GM12878 (cell line): ENCODE data around the gene VWA3A. TPM values are rescaled to one million over a fixed set of nuclear protein-coding genes. Genes with fewer than 3 reads are reported as not detected.
A peak's percentile ranks its signal among the peaks of the same experiment; 100 is the strongest.

Experiments used
- BHLHE40 ChIP-seq, 2 experiments: fragments of 450-650 bp in 1 of 2; IDR thresholded peaks; 2 replicates each; pipeline ENCODE4 v1.6.1; 2011 to 2017; ENCODE audit warnings: low read depth in 2 of 2, borderline replicate concordance in 1 of 2, improper control_type of control experiment in 1 of 2, low read length in 1 of 2, mild to moderate bottlenecking in 1 of 2
- BMI1 ChIP-seq: fragments of 450-650 bp; IDR thresholded peaks from 2 replicates; pipeline ENCODE4 v1.6.1; 2016; ENCODE audit warnings: mild to moderate bottlenecking, moderate library complexity, borderline replicate concordance
- CEBPB ChIP-seq, 2 experiments: fragments of 150-350 bp in 1 of 2; IDR thresholded peaks; 2 replicates each; pipeline ENCODE4 v1.6.1; 2012 to 2014; ENCODE audit warnings: low read depth in 2 of 2, low read length in 2 of 2, borderline replicate concordance in 1 of 2, inconsistent platforms in 1 of 2
- CHD2 ChIP-seq: IDR thresholded peaks from 2 replicates; pipeline ENCODE4 v1.6.1; 2011; ENCODE audit warnings: low read depth, low read length, improper control_type of control experiment, borderline replicate concordance
- CREM ChIP-seq: IDR thresholded peaks from 2 replicates; pipeline ENCODE4 v1.6.1; 2014; ENCODE audit warnings: antibody characterized with exemption, low read depth
- FOXK2 ChIP-seq: fragments of 450-650 bp; IDR thresholded peaks from 2 replicates; pipeline ENCODE4 v1.6.1; 2017; ENCODE audit warnings: mild to moderate bottlenecking, moderate library complexity
- FOXM1 ChIP-seq: IDR thresholded peaks from 2 replicates; pipeline ENCODE4 v1.6.1; 2012; ENCODE audit warnings: low read depth, mild to moderate bottlenecking, inconsistent platforms, low read length, moderate library complexity
- MEF2B ChIP-seq: fragments of 450-650 bp; IDR thresholded peaks from 2 replicates; pipeline ENCODE4 v1.6.1; 2018; ENCODE audit warnings: mild to moderate bottlenecking, moderate library complexity; ENCODE audit not compliant: partially characterized antibody, poor library complexity, severe bottlenecking
- MTA2 ChIP-seq: fragments of 450-650 bp; IDR thresholded peaks from 2 replicates; pipeline ENCODE4 v1.6.1; 2016; ENCODE audit warnings: low read depth, mild to moderate bottlenecking, moderate library complexity
- NR2C1 ChIP-seq: fragments of 450-650 bp; IDR thresholded peaks from 2 replicates; pipeline ENCODE4 v1.6.1; 2017; ENCODE audit warnings: antibody characterized with exemption, mild to moderate bottlenecking, moderate library complexity
- POLR2AphosphoS5 ChIP-seq: IDR thresholded peaks from 2 replicates; pipeline ENCODE4 v1.6.1; 2011; ENCODE audit warnings: mild to moderate bottlenecking, low read length, inconsistent platforms
- RAD51 ChIP-seq: fragments of 450-650 bp; IDR thresholded peaks from 2 replicates; pipeline ENCODE4 v1.6.1; 2016; ENCODE audit warnings: moderate library complexity, mild to moderate bottlenecking, inconsistent platforms
- SPI1 ChIP-seq: IDR thresholded peaks from 2 replicates; pipeline ENCODE4 v1.6.1; 2011; ENCODE audit warnings: low read depth, mild to moderate bottlenecking, low read length, moderate library complexity, borderline replicate concordance; ENCODE audit not compliant: insufficient read depth
- STAT3 ChIP-seq: IDR thresholded peaks from 2 replicates; pipeline ENCODE4 v1.6.1; 2011; ENCODE audit warnings: low read depth, low read length, improper control_type of control experiment
- TCF7 ChIP-seq: IDR thresholded peaks from 2 replicates; pipeline ENCODE4 v1.6.1; 2014; ENCODE audit warnings: antibody characterized with exemption, borderline replicate concordance
- WRNIP1 ChIP-seq: IDR thresholded peaks from 2 replicates; pipeline ENCODE4 v1.6.1; 2011; ENCODE audit warnings: low read depth, low read length, improper control_type of control experiment, borderline replicate concordance
- polyA plus RNA-seq, 11 experiments: library from polyadenylated mRNA; depleted of rRNA in 4 of 11; unstranded in 6 of 11; stranded (reverse) in 5 of 11; fragments of >200 nt; fragmentation: Nextera tagmentation in 4 of 11; fragmentation: Illumina TruSeq in 1 of 11; extraction: Ambion mirVana in 4 of 11; extraction: Trizol in 1 of 11; gene quantifications; 1 replicate in 1 of 11; 2 replicates in 10 of 11; pipeline versions ENCODE4 v1.2.1 to v1.2.3, GENCODE V29; 2011 to 2016; ENCODE audit warnings: inconsistent platforms in 2 of 11, missing spikeins in 2 of 11, low read depth in 1 of 11
- total RNA-seq, 4 experiments: library from RNA; depleted of rRNA in 3 of 4; stranded (reverse); fragments of >200 nt in 3 of 4; fragmentation: Illumina TruSeq in 1 of 4; extraction: Trizol in 1 of 4; gene quantifications; 2 replicates each; pipeline versions ENCODE4 v1.2.1 to v1.2.3, GENCODE V29; 2013 to 2021
- TF ChIP-seq, protein P1 (sequence below): fragments of 450-650 bp; IDR thresholded peaks from 2 replicates; pipeline ENCODE4 v1.6.1; 2017; ENCODE audit warnings: mild to moderate bottlenecking, moderate library complexity
- TF ChIP-seq, protein P2 (sequence below), 3 experiments: IDR thresholded peaks in 2 of 3; conservative IDR thresholded peaks in 1 of 3; 2 replicates each; pipeline ENCODE4 v1.5.1; 2011; ENCODE audit warnings: low read depth in 3 of 3, low read length in 3 of 3, mild to moderate bottlenecking in 3 of 3, control low read depth in 2 of 3, moderate library complexity in 2 of 3, inconsistent platforms in 1 of 3, mixed read lengths in 1 of 3; ENCODE audit not compliant: control insufficient read depth in 2 of 3, insufficient read depth in 1 of 3; ENCODE audit errors: extremely low read depth in 1 of 3
- TF ChIP-seq, protein P3 (sequence below): IDR thresholded peaks from 2 replicates; pipeline ENCODE4 v1.6.1; 2012; ENCODE audit warnings: low read depth, low read length, improper control_type of control experiment
- TF ChIP-seq, protein P4 (sequence below): fragments of 450-650 bp; IDR thresholded peaks from 2 replicates; pipeline ENCODE4 v1.6.1; 2016; ENCODE audit warnings: mild to moderate bottlenecking
- TF ChIP-seq, protein P5 (sequence below): fragments of 450-650 bp; conservative IDR thresholded peaks from 2 replicates; pipeline ENCODE4 v1.6.1; 2017; ENCODE audit warnings: mild to moderate bottlenecking, moderate library complexity

The VWA3A gene
- total and polyA plus RNA-seq, 10 of the 15 experiments (the other 5 are each of a cell fraction or from before 2014, with no cell fraction given): 0.01 TPM; not detected in 9

DNA sequence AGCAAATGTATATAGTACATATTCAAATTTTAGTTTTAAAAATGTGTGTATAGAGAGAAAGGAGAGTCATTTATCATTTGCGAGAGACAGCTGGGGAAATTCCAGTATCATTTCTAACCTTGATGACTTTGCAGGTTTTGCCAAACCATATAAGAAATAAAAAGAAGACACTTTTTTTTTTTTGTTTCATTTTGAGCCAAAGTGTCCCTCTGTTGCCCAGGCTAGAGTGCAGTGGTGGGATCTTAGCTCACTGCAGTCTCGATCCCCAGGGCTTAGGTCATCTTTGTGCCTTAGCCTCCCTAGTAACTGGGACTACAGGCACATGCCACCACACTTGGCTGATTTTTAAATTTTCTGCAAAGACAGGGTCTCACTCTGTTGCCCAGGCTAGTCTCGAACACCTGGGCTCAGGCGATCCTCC lies 38.4 kb upstream of the VWA3A start (continued):
- TF ChIP-seq BMI1: no peak
- no peak for TF ChIP-seq CHD2
- no peak for TF ChIP-seq STAT3
- no peak for TF ChIP-seq WRNIP1
- TF ChIP-seq, protein P1, sequence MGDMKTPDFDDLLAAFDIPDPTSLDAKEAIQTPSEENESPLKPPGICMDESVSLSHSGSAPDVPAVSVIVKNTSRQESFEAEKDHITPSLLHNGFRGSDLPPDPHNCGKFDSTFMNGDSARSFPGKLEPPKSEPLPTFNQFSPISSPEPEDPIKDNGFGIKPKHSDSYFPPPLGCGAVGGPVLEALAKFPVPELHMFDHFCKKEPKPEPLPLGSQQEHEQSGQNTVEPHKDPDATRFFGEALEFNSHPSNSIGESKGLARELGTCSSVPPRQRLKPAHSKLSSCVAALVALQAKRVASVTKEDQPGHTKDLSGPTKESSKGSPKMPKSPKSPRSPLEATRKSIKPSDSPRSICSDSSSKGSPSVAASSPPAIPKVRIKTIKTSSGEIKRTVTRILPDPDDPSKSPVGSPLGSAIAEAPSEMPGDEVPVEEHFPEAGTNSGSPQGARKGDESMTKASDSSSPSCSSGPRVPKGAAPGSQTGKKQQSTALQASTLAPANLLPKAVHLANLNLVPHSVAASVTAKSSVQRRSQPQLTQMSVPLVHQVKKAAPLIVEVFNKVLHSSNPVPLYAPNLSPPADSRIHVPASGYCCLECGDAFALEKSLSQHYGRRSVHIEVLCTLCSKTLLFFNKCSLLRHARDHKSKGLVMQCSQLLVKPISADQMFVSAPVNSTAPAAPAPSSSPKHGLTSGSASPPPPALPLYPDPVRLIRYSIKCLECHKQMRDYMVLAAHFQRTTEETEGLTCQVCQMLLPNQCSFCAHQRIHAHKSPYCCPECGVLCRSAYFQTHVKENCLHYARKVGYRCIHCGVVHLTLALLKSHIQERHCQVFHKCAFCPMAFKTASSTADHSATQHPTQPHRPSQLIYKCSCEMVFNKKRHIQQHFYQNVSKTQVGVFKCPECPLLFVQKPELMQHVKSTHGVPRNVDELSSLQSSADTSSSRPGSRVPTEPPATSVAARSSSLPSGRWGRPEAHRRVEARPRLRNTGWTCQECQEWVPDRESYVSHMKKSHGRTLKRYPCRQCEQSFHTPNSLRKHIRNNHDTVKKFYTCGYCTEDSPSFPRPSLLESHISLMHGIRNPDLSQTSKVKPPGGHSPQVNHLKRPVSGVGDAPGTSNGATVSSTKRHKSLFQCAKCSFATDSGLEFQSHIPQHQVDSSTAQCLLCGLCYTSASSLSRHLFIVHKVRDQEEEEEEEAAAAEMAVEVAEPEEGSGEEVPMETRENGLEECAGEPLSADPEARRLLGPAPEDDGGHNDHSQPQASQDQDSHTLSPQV: no peak
- no peak for TF ChIP-seq FOXK2
- TF ChIP-seq, protein P2, sequence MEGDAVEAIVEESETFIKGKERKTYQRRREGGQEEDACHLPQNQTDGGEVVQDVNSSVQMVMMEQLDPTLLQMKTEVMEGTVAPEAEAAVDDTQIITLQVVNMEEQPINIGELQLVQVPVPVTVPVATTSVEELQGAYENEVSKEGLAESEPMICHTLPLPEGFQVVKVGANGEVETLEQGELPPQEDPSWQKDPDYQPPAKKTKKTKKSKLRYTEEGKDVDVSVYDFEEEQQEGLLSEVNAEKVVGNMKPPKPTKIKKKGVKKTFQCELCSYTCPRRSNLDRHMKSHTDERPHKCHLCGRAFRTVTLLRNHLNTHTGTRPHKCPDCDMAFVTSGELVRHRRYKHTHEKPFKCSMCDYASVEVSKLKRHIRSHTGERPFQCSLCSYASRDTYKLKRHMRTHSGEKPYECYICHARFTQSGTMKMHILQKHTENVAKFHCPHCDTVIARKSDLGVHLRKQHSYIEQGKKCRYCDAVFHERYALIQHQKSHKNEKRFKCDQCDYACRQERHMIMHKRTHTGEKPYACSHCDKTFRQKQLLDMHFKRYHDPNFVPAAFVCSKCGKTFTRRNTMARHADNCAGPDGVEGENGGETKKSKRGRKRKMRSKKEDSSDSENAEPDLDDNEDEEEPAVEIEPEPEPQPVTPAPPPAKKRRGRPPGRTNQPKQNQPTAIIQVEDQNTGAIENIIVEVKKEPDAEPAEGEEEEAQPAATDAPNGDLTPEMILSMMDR (IDR thresholded peaks at IDR 0.05 in 2 of 3, conservative IDR thresholded peaks at IDR 0.05 in 1 of 3; ENCODE audit: control insufficient read depth in 2 of 3, extremely low read depth in 1 of 3, insufficient read depth in 1 of 3, low read depth in 3 of 3, low read length in 3 of 3): no peak
- no peak for TF ChIP-seq MTA2
- no peak for TF ChIP-seq TCF7
- no peak for TF ChIP-seq MEF2B
- no peak for TF ChIP-seq FOXM1
- peak in 1 of 2 experiments; percentile 54; a peak in 1 of 4 replicates for TF ChIP-seq BHLHE40 (IDR thresholded peaks at IDR 0.05; ENCODE audit: borderline replicate concordance in 1 of 2, low read depth in 2 of 2, low read length in 1 of 2)
- no peak for TF ChIP-seq SPI1
- TF ChIP-seq CREM: no peak
- TF ChIP-seq, protein P3, sequence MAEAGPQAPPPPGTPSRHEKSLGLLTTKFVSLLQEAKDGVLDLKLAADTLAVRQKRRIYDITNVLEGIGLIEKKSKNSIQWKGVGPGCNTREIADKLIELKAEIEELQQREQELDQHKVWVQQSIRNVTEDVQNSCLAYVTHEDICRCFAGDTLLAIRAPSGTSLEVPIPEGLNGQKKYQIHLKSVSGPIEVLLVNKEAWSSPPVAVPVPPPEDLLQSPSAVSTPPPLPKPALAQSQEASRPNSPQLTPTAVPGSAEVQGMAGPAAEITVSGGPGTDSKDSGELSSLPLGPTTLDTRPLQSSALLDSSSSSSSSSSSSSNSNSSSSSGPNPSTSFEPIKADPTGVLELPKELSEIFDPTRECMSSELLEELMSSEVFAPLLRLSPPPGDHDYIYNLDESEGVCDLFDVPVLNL: no peak
- TF ChIP-seq RAD51: no peak
- TF ChIP-seq, protein P4, sequence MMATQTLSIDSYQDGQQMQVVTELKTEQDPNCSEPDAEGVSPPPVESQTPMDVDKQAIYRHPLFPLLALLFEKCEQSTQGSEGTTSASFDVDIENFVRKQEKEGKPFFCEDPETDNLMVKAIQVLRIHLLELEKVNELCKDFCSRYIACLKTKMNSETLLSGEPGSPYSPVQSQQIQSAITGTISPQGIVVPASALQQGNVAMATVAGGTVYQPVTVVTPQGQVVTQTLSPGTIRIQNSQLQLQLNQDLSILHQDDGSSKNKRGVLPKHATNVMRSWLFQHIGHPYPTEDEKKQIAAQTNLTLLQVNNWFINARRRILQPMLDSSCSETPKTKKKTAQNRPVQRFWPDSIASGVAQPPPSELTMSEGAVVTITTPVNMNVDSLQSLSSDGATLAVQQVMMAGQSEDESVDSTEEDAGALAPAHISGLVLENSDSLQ: peak; percentile 94
- no peak for TF ChIP-seq CEBPB (IDR thresholded peaks at IDR 0.05; ENCODE audit: borderline replicate concordance in 1 of 2, low read depth in 2 of 2, low read length in 2 of 2)
- TF ChIP-seq, protein P5, sequence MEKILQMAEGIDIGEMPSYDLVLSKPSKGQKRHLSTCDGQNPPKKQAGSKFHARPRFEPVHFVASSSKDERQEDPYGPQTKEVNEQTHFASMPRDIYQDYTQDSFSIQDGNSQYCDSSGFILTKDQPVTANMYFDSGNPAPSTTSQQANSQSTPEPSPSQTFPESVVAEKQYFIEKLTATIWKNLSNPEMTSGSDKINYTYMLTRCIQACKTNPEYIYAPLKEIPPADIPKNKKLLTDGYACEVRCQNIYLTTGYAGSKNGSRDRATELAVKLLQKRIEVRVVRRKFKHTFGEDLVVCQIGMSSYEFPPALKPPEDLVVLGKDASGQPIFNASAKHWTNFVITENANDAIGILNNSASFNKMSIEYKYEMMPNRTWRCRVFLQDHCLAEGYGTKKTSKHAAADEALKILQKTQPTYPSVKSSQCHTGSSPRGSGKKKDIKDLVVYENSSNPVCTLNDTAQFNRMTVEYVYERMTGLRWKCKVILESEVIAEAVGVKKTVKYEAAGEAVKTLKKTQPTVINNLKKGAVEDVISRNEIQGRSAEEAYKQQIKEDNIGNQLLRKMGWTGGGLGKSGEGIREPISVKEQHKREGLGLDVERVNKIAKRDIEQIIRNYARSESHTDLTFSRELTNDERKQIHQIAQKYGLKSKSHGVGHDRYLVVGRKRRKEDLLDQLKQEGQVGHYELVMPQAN: no peak
- TF ChIP-seq NR2C1: no peak
- TF ChIP-seq POLR2AphosphoS5: no peak
